Esophagus squamous epithelium (tissue), 4 donors: ENCODE results near the gene SGK1.

Source experiments
- POLR2A ChIP-seq, 4 donors: fragments of 450-650 bp; IDR thresholded peaks; one replicate each; pipeline ENCODE4 v1.6.1; 2017; ENCODE audit warnings: antibody characterized with exemption in 4 of 4, mild to moderate bottlenecking in 4 of 4, moderate library complexity in 3 of 4
- TF ChIP-seq, protein P1 (sequence below), 6 experiments: fragments of 450-650 bp in 4 of 6; fragments of 200-600 bp in 2 of 6; sonication (generic) in 2 of 6; IDR thresholded peaks; one replicate each; pipeline ENCODE4 v1.5.1; 2016 to 2019; ENCODE audit warnings: antibody characterized with exemption in 6 of 6, mild to moderate bottlenecking in 4 of 6, moderate library complexity in 4 of 6

DNA sequence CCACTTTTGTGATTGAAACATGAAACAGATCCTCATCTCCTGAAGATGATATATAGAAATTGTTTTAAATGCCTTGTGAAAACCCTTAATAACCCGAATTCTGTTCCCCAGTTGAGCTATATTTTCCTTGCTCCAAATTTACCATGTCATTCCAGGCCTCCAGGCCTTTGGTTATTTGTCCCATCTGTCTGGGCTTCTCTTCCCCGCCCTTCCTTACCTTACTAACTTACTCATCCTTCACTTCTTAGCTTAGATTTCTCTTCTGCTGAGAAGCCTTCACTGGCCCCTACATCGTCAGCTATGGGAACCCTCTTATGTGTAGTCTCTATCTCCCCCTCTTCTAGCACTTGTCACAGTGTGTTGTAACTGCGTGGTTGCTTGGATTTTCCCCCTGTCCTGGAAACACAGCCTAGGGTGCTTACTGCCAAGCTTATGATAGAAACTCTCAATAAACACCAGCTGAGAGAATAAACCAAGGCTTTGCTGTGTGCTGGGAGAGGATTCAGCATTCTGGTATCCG, 68.6 kb downstream of the SGK1 start:
- TF ChIP-seq, protein P1, sequence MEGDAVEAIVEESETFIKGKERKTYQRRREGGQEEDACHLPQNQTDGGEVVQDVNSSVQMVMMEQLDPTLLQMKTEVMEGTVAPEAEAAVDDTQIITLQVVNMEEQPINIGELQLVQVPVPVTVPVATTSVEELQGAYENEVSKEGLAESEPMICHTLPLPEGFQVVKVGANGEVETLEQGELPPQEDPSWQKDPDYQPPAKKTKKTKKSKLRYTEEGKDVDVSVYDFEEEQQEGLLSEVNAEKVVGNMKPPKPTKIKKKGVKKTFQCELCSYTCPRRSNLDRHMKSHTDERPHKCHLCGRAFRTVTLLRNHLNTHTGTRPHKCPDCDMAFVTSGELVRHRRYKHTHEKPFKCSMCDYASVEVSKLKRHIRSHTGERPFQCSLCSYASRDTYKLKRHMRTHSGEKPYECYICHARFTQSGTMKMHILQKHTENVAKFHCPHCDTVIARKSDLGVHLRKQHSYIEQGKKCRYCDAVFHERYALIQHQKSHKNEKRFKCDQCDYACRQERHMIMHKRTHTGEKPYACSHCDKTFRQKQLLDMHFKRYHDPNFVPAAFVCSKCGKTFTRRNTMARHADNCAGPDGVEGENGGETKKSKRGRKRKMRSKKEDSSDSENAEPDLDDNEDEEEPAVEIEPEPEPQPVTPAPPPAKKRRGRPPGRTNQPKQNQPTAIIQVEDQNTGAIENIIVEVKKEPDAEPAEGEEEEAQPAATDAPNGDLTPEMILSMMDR (IDR thresholded peaks at IDR 0.05) = no peak
- TF ChIP-seq POLR2A (IDR thresholded peaks at IDR 0.05) = no peak
